A549 treated with ZK216348 at 1 μM for 4 hours (cell line): Measurements from ENCODE around the gene ANKZF1. TPM values are rescaled to one million over a fixed set of nuclear protein-coding genes. Genes with fewer than 3 reads are reported as not detected.

Experiments
- total RNA-seq: library from RNA; stranded (reverse); fragments of 200-300 nt; extraction: Qiagen RNA extraction; gene quantifications from 5 replicates; pipeline ENCODE4 v1.2.3, GENCODE V29; 2022; ENCODE audit warnings: low read depth

ANKZF1 gene, protein sequence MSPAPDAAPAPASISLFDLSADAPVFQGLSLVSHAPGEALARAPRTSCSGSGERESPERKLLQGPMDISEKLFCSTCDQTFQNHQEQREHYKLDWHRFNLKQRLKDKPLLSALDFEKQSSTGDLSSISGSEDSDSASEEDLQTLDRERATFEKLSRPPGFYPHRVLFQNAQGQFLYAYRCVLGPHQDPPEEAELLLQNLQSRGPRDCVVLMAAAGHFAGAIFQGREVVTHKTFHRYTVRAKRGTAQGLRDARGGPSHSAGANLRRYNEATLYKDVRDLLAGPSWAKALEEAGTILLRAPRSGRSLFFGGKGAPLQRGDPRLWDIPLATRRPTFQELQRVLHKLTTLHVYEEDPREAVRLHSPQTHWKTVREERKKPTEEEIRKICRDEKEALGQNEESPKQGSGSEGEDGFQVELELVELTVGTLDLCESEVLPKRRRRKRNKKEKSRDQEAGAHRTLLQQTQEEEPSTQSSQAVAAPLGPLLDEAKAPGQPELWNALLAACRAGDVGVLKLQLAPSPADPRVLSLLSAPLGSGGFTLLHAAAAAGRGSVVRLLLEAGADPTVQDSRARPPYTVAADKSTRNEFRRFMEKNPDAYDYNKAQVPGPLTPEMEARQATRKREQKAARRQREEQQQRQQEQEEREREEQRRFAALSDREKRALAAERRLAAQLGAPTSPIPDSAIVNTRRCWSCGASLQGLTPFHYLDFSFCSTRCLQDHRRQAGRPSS
- total RNA-seq: 16.7 to 21.8 TPM (median 20.0 TPM) in 5 replicates

DNA sequence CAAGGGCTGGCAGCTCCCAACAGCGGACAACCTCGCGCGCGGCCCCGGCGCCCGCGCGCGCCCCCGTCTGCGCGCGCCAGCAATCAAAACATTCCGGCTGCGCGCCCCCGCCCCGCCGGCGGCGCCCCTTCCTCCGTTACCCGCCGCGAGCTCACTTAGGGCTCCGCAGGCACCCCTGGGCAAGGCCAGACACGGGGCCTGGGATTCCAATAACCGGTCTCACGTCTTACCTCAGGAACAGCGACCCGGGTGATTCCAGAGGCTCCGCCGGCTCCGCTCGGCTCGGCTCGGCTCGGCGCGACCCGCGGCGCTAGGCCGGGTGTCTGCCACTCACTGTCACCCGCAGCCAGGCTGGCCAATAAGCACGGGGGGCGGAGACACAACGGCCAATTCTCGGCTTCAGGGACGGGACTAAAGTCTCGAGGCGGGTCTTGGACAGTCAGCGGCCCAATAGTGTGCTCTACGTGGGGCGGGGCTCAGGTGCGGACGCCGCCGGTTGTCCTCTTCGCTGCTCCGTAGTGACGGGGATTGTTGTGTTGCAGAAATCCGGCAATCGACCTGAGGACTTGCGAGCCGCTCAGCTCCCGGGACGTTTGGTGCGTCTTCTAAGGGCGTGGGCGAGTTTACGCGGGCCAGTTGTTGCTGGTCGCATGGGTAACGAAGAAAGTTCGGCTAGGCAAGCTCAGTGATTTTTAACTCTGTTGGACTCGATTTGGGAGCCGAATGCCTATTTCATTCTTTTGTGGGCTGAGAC, at the start of gene ANKZF1, which contains the start of gene ATG9A:
TSS of gene ANKZF1 (plus strand) at position 502 of the 754 bp plus-strand sequence. CDS start 452 bp downstream, outside the sequence.
TSS of gene ATG9A (minus strand) at position 332 of the 754 bp plus-strand sequence. CDS start 1,612 bp downstream, outside the sequence.

DNA sequence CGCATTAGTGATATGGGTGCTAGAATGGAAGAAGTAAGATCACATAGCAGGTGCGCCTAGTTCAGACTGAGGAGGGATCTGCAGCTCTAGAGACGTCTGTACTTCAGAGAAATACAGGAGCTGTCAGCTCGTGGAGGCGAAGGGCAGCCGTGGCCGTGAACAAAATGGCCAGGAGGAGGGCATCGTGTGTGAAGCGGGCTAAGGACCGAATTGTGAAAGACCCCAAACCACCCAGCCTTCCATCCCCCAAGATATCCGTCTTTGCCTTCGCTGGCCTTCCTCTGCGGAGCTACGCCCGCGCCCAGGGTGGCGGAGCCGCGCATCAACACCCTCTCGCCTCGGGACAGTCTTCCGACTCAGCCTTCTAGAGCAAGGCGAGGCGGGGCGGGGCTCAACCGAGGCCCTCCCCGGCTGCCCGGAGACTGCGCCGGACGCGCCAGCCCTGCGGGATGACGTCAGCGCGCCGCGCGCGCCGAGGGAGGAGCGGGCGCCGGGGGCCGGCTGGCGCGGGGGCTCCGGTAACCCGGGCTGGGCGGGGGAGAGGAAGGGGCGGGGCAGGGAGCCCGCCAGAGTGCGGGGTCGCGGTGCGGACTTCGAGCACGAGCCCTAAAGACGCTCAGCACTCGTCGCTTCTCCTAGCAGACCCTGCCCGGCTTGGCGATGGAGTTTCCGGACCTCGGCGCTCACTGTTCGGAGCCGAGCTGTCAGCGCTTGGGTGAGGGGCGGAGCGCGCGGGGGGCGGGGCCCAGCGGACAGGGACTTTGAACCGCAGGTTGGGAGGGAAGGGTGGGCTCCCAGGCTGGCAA, 23.1 kb upstream of the ANKZF1 start, which contains the start of gene ZFAND2B:
TSS of gene ZFAND2B (plus strand) at position 455 of the 806 bp plus-strand sequence. CDS start at position 661, 206 bp downstream.

DNA sequence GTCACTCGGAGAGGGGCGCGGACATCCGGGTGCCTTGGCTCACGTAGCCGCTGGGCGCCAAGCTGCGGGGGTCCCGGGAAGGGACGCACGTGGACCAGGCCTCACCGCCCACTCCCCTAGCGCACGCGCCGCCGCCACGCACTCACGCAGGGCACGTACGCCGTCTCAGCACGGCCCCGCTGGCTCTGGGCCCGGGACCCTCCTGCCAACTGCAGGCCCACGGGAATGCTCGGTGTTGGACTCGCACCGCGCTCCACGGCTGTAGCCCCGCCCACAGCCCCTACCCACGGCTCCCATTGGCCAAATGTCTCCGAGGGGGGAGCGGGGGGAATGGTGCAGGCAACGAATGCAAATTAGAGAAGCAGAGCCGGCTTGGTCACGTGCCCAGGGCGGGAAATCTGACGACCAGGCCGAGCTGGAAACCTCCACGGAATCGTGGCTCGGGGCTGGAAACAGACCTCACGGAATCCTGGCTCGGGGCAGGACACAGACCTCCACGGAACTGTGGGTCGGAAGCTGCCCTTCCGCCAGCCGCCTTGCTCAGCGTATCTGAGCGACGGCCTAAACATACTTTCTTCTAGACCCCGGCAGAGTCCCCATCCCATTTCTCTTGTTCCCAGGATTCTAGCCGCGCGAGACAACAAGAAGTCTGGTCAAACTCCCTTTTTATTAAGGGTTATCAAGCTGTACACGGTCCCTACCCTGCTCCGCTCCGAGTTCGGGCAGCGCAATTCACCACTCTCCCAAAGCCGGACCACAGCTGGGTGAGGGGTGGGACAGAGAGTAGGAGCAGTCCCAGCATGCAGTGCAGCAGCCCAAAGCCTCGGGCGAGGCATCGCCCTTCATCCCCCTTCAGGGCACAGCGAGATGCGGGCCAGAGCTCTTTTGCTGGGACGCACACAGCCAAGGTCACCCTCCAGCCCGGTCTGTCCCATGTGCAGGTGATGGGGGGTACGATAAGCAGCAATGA, 10.6 kb upstream of the ANKZF1 start, which contains the start of gene ABCB6:
TSS of gene ABCB6 (minus strand) at position 227 of the 970 bp plus-strand sequence. CDS start 285 bp downstream, outside the sequence.

DNA sequence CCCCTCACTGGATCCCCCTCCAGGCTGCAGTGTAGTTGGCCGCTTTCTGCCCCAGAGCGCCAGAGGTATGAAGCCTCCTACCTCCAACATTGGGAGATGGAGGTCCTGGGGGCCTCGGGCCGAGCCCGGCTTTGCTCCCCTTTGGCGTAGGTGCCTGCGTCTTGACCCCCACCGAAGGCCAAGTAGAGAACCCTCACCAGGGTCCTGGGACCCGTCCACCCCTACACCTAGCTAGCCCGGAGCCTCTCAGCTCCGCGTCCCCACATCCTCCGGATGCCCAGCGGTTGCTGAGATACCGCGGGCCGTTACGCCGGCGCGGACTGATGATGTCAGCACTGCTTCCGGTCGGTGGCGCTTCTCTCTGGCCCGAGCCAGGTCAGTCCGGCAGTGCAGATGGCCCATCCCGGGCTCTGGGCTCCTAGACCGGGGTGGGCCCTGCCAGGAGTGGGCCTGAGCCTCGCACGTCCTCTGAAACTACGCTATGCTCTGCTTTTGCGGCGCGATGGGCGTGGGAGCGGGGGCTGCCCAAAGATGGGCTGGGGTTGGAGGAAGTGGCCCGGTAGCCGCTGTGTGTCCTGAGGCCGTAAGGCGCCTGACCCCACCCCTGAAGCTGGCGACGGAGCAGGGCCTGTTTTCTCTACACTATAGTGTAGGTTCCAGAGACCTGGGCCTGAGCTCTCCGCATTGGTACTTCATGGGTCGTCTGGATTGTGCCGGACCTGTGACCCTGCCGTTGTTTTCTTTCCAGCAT, 15.7 kb downstream of the ANKZF1 start, which contains the start of the genes GLB1L and STK16:
TSS of gene GLB1L (minus strand) at position 297 of the 751 bp plus-strand sequence. CDS start 1,871 bp downstream, outside the sequence.
TSS of gene STK16 (plus strand) at position 332 of the 751 bp plus-strand sequence. CDS start 521 bp downstream, outside the sequence.

DNA sequence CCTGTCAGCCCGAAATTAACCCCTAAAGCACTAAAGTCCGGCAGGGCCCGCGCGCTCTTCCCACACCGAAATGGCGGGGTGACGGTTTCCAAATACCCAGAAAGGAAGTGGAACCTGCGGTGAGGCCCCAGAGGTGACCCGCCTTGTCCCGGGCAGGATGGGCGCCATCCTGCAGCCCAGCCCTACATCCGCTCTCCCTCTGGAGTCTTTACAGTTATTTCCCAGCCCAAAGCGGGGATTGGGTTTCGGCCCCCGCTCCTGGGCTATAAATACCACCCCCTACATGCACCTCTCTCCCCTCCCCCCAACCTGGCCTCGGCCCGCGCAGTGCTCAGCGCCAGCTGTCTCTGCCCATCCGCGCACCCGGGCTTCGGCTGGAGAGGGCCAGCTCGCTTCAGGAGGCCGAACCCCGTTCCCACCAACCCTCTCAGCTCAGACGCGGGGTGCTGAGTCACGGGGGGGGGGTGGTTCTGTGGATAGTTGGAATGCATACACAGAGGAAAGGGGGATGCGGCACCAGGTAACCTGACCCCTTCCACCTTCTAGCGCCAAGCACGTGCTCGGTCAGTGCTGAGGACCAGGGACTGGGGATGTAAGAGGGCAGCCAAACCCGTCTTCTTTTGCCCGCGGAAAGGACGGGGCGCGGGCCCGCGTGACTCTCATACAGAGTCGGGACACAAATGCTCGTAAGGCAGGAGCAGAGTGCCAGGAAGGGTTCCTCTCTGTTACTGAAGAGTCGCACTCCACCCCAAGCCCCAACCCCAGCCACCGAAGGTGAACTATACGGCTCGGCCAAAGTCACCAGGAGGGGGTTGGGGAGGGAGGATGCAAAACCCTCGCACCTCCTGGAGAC, 23.5 kb downstream of the ANKZF1 start, which contains the start of gene TUBA4B:
TSS of gene TUBA4B (plus strand) at position 344 of the 853 bp plus-strand sequence. CDS start at position 509, 165 bp downstream.

DNA sequence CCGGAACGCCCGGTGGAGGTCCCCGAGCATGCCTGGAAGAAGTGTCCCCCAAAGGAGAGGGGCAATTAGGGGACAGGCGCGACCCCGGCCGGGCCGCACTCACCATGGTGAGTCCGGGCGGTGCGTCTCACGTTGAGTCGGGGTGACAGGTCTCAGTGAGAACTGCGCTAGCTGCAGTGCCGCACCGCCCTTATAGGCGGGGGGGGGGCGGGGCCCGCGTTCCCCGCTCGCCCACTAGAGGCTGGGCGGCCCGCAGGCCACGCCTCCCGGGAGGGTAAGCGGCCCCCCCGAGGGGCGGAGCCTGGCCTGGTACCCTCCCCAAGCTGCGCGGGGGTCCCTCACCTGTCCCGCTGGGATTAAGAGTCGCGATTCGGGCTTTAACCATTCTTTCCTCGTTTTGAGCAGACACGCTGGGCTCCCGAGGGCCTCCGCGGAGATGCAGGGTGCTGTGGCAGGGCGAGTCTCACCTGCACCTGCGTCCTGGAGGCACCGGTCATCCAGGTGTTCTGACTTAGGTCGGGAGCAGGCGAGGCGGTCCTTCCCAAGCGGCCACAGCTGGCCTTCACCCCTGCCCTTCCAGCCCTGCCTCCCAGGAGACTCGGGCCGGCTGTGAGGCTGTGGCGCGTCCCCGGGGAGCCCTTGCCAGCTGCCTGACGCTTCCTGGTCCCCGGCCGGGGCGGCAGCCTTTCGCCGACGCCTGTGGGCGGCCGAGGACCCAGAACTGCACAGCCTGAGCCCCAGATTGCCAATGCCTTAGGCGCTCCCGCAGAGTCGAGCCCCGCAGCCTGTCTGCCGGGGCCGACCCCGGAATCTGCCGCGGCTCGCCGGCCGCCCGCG, 24.4 kb downstream of the ANKZF1 start, which contains the start of gene TUBA4A:
TSS of gene TUBA4A (minus strand) at position 166 of the 837 bp plus-strand sequence. CDS start at position 106, 60 bp downstream.

DNA sequence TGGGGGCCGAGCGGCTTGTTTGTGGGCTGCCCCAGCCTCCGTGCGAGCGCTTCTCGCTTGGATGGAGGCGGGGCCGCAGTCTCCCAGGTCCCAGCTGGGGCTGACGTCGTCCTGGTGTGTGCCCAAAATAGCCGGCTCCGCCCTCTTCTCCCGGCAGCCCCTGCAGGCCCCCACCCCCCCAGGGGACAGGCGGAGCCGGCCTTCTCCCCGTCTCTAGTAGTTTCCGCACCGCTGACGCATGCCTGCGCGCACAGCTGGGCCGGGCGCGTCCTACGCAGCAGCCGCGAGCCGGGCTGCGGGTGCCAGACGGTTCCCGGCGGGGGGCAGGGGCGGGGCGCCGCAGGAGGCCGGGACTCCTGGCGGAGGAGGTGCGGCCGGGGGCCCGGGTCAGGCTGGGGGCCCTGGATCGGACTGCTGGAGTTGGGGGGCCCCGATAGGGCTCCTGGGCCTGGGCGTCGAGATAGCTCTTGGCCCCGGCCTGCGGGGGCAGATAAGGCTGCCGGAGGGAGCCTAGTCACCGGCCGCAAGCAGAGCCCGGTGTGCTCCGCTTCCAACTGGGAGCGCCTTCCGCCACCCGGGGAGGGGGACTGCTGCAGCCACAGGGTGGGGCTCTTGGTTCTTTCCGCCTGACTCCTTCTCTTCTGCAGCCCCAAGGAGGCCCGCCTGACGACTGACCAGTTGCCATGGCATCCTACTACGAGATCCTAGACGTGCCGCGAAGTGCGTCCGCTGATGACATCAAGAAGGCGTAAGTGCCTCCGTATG, 49.7 kb downstream of the ANKZF1 start, which contains the start of gene DNAJB2:
TSS of gene DNAJB2 (plus strand) at position 216 of the 765 bp plus-strand sequence. CDS start at position 684, 468 bp downstream.

Other genes with a start within 250 kb of the ANKZF1 start
- gene FEV, start 244.6 kb upstream of the ANKZF1 start, total RNA-seq: not detected in 5 replicates
- gene CRYBA2, start 236.4 kb upstream of the ANKZF1 start, total RNA-seq: not detected in 5 replicates
- gene CFAP65, start 188.3 kb upstream of the ANKZF1 start, total RNA-seq: 0.11 to 0.23 TPM (median 0.18 TPM) in 5 replicates
- 0.25 to 0.47 TPM (median 0.37 TPM) in 4 of 5 replicates, not detected in the other for gene IHH, start 168.9 kb upstream of the ANKZF1 start, total RNA-seq
- 14.2 to 16.2 TPM (median 15.2 TPM) in 5 replicates for gene NHEJ1, start 69.0 kb upstream of the ANKZF1 start, total RNA-seq
- 0.28 to 0.80 TPM (median 0.46 TPM) in 5 replicates for gene SLC23A3, start 59.8 kb upstream of the ANKZF1 start, total RNA-seq
- 32.1 to 55.5 TPM (median 46.5 TPM) in 5 replicates for gene CNPPD1, start 52.9 kb upstream of the ANKZF1 start, total RNA-seq
- gene RETREG2, start 51.5 kb upstream of the ANKZF1 start, total RNA-seq: 53.9 to 88.2 TPM (median 84.2 TPM) in 5 replicates
- 12.4 to 25.5 TPM (median 20.6 TPM) in 5 replicates for gene ZFAND2B, start 23.0 kb upstream of the ANKZF1 start, total RNA-seq
- gene ABCB6, start 10.8 kb upstream of the ANKZF1 start, total RNA-seq: 23.6 to 35.5 TPM (median 32.1 TPM) in 5 replicates
- 30.5 to 48.5 TPM (median 47.1 TPM) in 5 replicates for gene ATG9A, start 170 bp upstream of the ANKZF1 start, total RNA-seq
- gene GLB1L, start 15.6 kb downstream of the ANKZF1 start, total RNA-seq: 5.3 to 9.7 TPM (median 6.5 TPM) in 5 replicates
- gene STK16, start 15.7 kb downstream of the ANKZF1 start, total RNA-seq: 23.4 to 34.2 TPM (median 27.8 TPM) in 5 replicates
- gene TUBA4B, start 23.4 kb downstream of the ANKZF1 start, total RNA-seq: 0.26 to 0.33 TPM (median 0.27 TPM) in 3 of 5 replicates, not detected in the others
- gene TUBA4A, start 24.1 kb downstream of the ANKZF1 start, total RNA-seq: 299 to 359 TPM (median 345 TPM) in 5 replicates
- 28.6 to 57.4 TPM (median 45.2 TPM) in 5 replicates for gene DNAJB2, start 49.6 kb downstream of the ANKZF1 start, total RNA-seq
- gene PTPRN, start 79.6 kb downstream of the ANKZF1 start, total RNA-seq: 1.1 to 1.8 TPM (median 1.4 TPM) in 5 replicates
- gene RESP18, start 102.9 kb downstream of the ANKZF1 start, total RNA-seq: not detected in 5 replicates
- 51.7 to 64.3 TPM (median 58.3 TPM) in 5 replicates for gene DNPEP, start 158.1 kb downstream of the ANKZF1 start, total RNA-seq
- gene DES, start 188.6 kb downstream of the ANKZF1 start, total RNA-seq: 0.18 to 0.51 TPM (median 0.40 TPM) in 3 of 5 replicates, not detected in the others
- gene SPEG, start 205.0 kb downstream of the ANKZF1 start, total RNA-seq: 5.1 to 10.4 TPM (median 6.9 TPM) in 5 replicates